ENCODE results near the gene ANKRD33B. TPM values are rescaled to one million over a fixed set of nuclear protein-coding genes. Genes with fewer than 3 reads are reported as not detected.

The ANKRD33B gene
- total and polyA plus RNA-seq, 9 of the 15 experiments (the other 6 are each of a cell fraction or from before 2014, with no cell fraction given) = 0.10 to 1.7 (median 0.40) TPM

DNA sequence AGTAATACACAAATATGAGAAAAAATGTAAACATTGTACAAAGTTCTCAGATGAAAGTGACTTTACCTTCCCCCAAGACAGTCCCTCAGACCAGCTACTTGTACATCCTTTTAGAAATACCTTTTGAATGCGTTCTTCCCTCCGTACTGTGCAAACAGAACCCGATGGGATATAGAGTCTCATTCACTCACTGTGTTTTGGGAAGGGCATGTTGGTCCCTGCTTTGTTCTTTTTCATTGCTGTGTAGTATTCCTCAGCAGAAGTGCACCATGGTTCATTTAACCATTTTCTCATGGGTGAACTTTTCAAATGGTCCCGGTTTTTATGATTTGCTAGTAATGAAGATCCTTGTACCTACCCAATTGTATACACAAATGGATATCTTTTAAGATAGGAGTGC is 94.4 kb downstream of the ANKRD33B start:
- no TSS peak for BruUV-seq (replicated peaks)
- Histone ChIP-seq H3K4me3 (no peak overlapping the region), H4K20me1 (replicated peaks; ENCODE audit: control insufficient read depth, insufficient read depth, low read length) (peaks cover 14% of the 10 kb centered on the region), H3K4me2 (ENCODE audit: insufficient read depth, low read length) (no peak overlapping the region), H3K9me3 (replicated peaks; ENCODE audit: control insufficient read depth, insufficient read depth, low read depth, low read length) (no peaks in the 10 kb centered on the region), H3K27ac (ENCODE audit: extremely low read depth, low read depth, low read length) (no peak overlapping the region), H3K9me1 (ENCODE audit: control insufficient read depth, insufficient read depth, low read length) (no peaks in the 10 kb centered on the region), H3K36me3 (ENCODE audit: control insufficient read depth, insufficient read depth, low read length) (no peaks in the 10 kb centered on the region), H3K79me2 (ENCODE audit: control insufficient read depth, insufficient read depth, low read length) (no peaks in the 10 kb centered on the region), H3K9ac (ENCODE audit: insufficient read depth in 1 of 2, low read depth in 2 of 2, low read length in 2 of 2) (no peak overlapping the region), H3K4me1 (replicated peaks in 1 of 2; ENCODE audit: control insufficient read depth in 2 of 2, insufficient read depth in 2 of 2, low read length in 2 of 2) (no peaks in the 10 kb centered on the region), H2AFZ (ENCODE audit: low read depth, low read length) (no peak overlapping the region), H3K27me3 (ENCODE audit: control insufficient read depth in 2 of 2, insufficient read depth in 2 of 2, low read length in 2 of 2) (peaks cover 59 to 72% of the 10 kb centered on the region in 2 experiments)
- ATAC-seq = no peak
- POLR2A ChIA-PET = no interaction called here
- intact Hi-C loops (cut with micrococcal nuclease) (no loop called here), in situ Hi-C loops (cut with MboI) (no loop called here)
- CTCF ChIA-PET (ENCODE audit: low intra/inter-chr PET ratio) = no interaction called here
- WGBS (ENCODE audit: insufficient coverage, low coverage, missing lambda C conversion rate) = 1% methylated on average over 4 of the region's 4 CpGs
- peak; percentile 35 for FAIRE-seq
- no peak for DNase-seq (ENCODE audit: extremely low read depth in 1 of 4, low spot score in 3 of 4)
- TF ChIP-seq SNIP1 (IDR thresholded peaks at IDR 0.05; ENCODE audit: low read depth) (no peak), FUS (optimal IDR thresholded peaks at IDR 0.05; ENCODE audit: low read depth, low read length) (no peak), JUN (IDR thresholded peaks at IDR 0.05; ENCODE audit: borderline replicate concordance, low read depth, low read length) (no peak), JUN (CRISPR knock-in tag; IDR thresholded peaks at IDR 0.05; ENCODE audit: borderline replicate concordance) (no peak), NR2F6 (CRISPR knock-in tag; IDR thresholded peaks at IDR 0.05) (no peak), SPI1 (IDR thresholded peaks at IDR 0.05; ENCODE audit: borderline replicate concordance, low read depth, low read length) (no peak), KLF1 (tag; IDR thresholded peaks at IDR 0.05) (no peak), YY1 (IDR thresholded peaks at IDR 0.05; ENCODE audit: borderline replicate concordance in 1 of 3, control insufficient read depth in 1 of 3, extremely low read depth in 1 of 3, insufficient read depth in 3 of 3, insufficient read length in 1 of 3, insufficient replicate concordance in 2 of 3, low read depth in 1 of 3, low read length in 2 of 3) (no peak), ZNF146 (CRISPR knock-in tag; IDR thresholded peaks at IDR 0.05; ENCODE audit: unreplicated experiment) (peak; percentile 97), GATAD2A (IDR thresholded peaks at IDR 0.05) (no peak), CBX8 (IDR thresholded peaks at IDR 0.05; ENCODE audit: borderline replicate concordance, extremely low read depth, low read depth, low read length, poor library complexity, severe bottlenecking) (no peak), ZNF785 (CRISPR knock-in tag; IDR thresholded peaks at IDR 0.05) (no peak), NFATC3 (IDR thresholded peaks at IDR 0.05) (no peak), ZNF584 (CRISPR knock-in tag; IDR thresholded peaks at IDR 0.05; ENCODE audit: low read depth) (no peak), ZNF143 (CRISPR knock-in tag; IDR thresholded peaks at IDR 0.05) (no peak), KDM1A (IDR thresholded peaks at IDR 0.05) (0 out of 4 replicates have a peak, but pooled peaks of 1 of the 2 experiments have one; percentile 28), SMARCC2 (IDR thresholded peaks at IDR 0.05; ENCODE audit: low read depth) (no peak), ATF1 (CRISPR knock-in tag; IDR thresholded peaks at IDR 0.05) (no peak), ATF1 (tag; IDR thresholded peaks at IDR 0.05) (no peak)
- TF ChIP-seq, protein P1, sequence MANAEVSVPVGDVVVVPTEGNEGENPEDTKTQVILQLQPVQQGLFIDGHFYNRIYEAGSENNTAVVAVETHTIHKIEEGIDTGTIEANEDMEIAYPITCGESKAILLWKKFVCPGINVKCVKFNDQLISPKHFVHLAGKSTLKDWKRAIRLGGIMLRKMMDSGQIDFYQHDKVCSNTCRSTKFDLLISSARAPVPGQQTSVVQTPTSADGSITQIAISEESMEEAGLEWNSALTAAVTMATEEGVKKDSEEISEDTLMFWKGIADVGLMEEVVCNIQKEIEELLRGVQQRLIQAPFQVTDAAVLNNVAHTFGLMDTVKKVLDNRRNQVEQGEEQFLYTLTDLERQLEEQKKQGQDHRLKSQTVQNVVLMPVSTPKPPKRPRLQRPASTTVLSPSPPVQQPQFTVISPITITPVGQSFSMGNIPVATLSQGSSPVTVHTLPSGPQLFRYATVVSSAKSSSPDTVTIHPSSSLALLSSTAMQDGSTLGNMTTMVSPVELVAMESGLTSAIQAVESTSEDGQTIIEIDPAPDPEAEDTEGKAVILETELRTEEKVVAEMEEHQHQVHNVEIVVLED (CRISPR knock-in tag; IDR thresholded peaks at IDR 0.05) = no peak
- TF ChIP-seq, protein P2, sequence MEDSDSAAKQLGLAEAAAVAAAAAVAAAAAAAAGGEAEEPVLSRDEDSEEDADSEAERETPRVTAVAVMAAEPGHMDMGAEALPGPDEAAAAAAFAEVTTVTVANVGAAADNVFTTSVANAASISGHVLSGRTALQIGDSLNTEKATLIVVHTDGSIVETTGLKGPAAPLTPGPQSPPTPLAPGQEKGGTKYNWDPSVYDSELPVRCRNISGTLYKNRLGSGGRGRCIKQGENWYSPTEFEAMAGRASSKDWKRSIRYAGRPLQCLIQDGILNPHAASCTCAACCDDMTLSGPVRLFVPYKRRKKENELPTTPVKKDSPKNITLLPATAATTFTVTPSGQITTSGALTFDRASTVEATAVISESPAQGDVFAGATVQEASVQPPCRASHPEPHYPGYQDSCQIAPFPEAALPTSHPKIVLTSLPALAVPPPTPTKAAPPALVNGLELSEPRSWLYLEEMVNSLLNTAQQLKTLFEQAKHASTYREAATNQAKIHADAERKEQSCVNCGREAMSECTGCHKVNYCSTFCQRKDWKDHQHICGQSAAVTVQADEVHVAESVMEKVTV (CRISPR knock-in tag; IDR thresholded peaks at IDR 0.05) = no peak

All from K562 (cell line).